IPS DF 6.9 (cell line): ENCODE measurements around the gene BNIP5.

Experiments used
- DNase-seq: peaks from one replicate; pipeline ENCODE4 v3.0.0-alpha.2; 2013; ENCODE audit warnings: low read depth, low spot score
- H3K27ac ChIP-seq: one replicate; pipeline ENCODE4 v1.5.1; 2013; ENCODE audit warnings: low read length, control low read depth
- H3K27me3 ChIP-seq: 2 replicates; pipeline ENCODE4 v1.6.1; 2013; ENCODE audit warnings: mild to moderate bottlenecking, low read length; ENCODE audit not compliant: control insufficient read depth, insufficient read depth
- H3K36me3 ChIP-seq: 2 replicates; pipeline ENCODE4 v1.6.1; 2013; ENCODE audit warnings: low read length; ENCODE audit not compliant: control insufficient read depth, insufficient read depth
- H3K4me1 ChIP-seq: 2 replicates; pipeline ENCODE4 v1.6.1; 2013; ENCODE audit warnings: low read length; ENCODE audit not compliant: control insufficient read depth, insufficient read depth
- H3K4me3 ChIP-seq: 2 replicates; pipeline ENCODE4 v1.5.1; 2013; ENCODE audit warnings: mild to moderate bottlenecking, low read length
- H3K9me3 ChIP-seq: 2 replicates; pipeline ENCODE4 v1.6.1; 2013; ENCODE audit warnings: low read length, inconsistent platforms; ENCODE audit not compliant: control insufficient read depth, insufficient read depth
- WGBS: extraction: QIAGEN DNeasy Blood & Tissue Kit; methylation state at CpG from one replicate; pipeline ENCODE4 v1.1.7; 2013; ENCODE audit warnings: mixed read lengths, missing lambda C conversion rate; ENCODE audit not compliant: insufficient read length, insufficient coverage; 5-methylcytosine and 5-hydroxymethylcytosine counted together

The BNIP5 gene

GRCh38 chr6:36376183-36376582 lies 39.5 kb upstream of the BNIP5 start:
- WGBS, result no CpG with 5 or more reads among the region's 8 CpGs
- H3K27me3 ChIP-seq, result no peaks in the 10 kb centered on the region

GRCh38 chr6:36375644-36376155 lies 39.0 kb upstream of the BNIP5 start:
- Histone ChIP-seq H3K27me3 (no peaks in the 10 kb centered on the region), H3K4me3 (no peak overlapping the region), H3K27ac (no peak overlapping the region), H3K9me3 (no peaks in the 10 kb centered on the region), H3K36me3 (no peaks in the 10 kb centered on the region), H3K4me1 (no peaks in the 10 kb centered on the region)
- no CpG with 5 or more reads among the region's 20 CpGs for WGBS
- no peak for DNase-seq

More at GRCh38 chr6:36376183-36376582, 39.5 kb upstream of the BNIP5 start:
- Histone ChIP-seq H3K4me3 (no peak overlapping the region), H3K4me1 (no peaks in the 10 kb centered on the region), H3K36me3 (no peaks in the 10 kb centered on the region), H3K9me3 (no peaks in the 10 kb centered on the region), H3K27ac (no peak overlapping the region)
- DNase-seq, result no peak

- H3K4me1 ChIP-seq, result no peaks in the 10 kb centered on the region
- WGBS, result no CpG with 5 or more reads among the region's 8 CpGs
- no peaks in the 10 kb centered on the region for H3K27me3 ChIP-seq
- no peaks in the 10 kb centered on the region for H3K36me3 ChIP-seq
- H3K4me3 ChIP-seq, result no peak overlapping the region
- no peak overlapping the region for H3K27ac ChIP-seq
- DNase-seq, result no peak
- H3K9me3 ChIP-seq, result no peaks in the 10 kb centered on the region
Observed at GRCh38 chr6:36374972-36375371, 38.3 kb upstream of the BNIP5 start.

GRCh38 chr6:36374194-36374593 lies 37.5 kb upstream of the BNIP5 start:
- Histone ChIP-seq H3K4me1 (no peaks in the 10 kb centered on the region), H3K4me3 (no peak overlapping the region), H3K27me3 (no peaks in the 10 kb centered on the region), H3K27ac (no peak overlapping the region), H3K36me3 (no peaks in the 10 kb centered on the region), H3K9me3 (no peaks in the 10 kb centered on the region)
- no peak for DNase-seq
- WGBS, result no CpG with 5 or more reads among the region's 4 CpGs

GRCh38 chr6:36373368-36374019 lies 36.8 kb upstream of the BNIP5 start:
- WGBS, result no CpG with 5 or more reads among the region's 15 CpGs

GRCh38 chr6:36372088-36372487 lies 35.4 kb upstream of the BNIP5 start:
- H3K4me1 ChIP-seq, result no peaks in the 10 kb centered on the region
- no peaks in the 10 kb centered on the region for H3K9me3 ChIP-seq
- H3K27ac ChIP-seq, result no peak overlapping the region
- no peaks in the 10 kb centered on the region for H3K36me3 ChIP-seq
- no peak for DNase-seq
- WGBS, result no CpG with 5 or more reads among the region's 6 CpGs
- H3K27me3 ChIP-seq, result no peaks in the 10 kb centered on the region
- no peak overlapping the region for H3K4me3 ChIP-seq

More at GRCh38 chr6:36373368-36374019, 36.8 kb upstream of the BNIP5 start:
- Histone ChIP-seq H3K4me3 (no peak overlapping the region), H3K9me3 (no peaks in the 10 kb centered on the region), H3K36me3 (no peaks in the 10 kb centered on the region), H3K27me3 (no peaks in the 10 kb centered on the region), H3K27ac (no peak overlapping the region), H3K4me1 (no peaks in the 10 kb centered on the region)
- no peak for DNase-seq

- DNase-seq, result no peak
- Histone ChIP-seq H3K4me3 (no peak overlapping the region), H3K36me3 (no peaks in the 10 kb centered on the region), H3K27ac (no peak overlapping the region), H3K9me3 (no peaks in the 10 kb centered on the region), H3K4me1 (no peaks in the 10 kb centered on the region), H3K27me3 (no peaks in the 10 kb centered on the region)
- no CpG with 5 or more reads among the region's 9 CpGs for WGBS
Observed at GRCh38 chr6:36371211-36371610, 34.5 kb upstream of the BNIP5 start.

- WGBS, result no CpG with 5 or more reads among the region's 2 CpGs
- DNase-seq, result no peak
- no peak overlapping the region for H3K4me3 ChIP-seq
- H3K27me3 ChIP-seq, result no peaks in the 10 kb centered on the region
- no peaks in the 10 kb centered on the region for H3K36me3 ChIP-seq
- no peaks in the 10 kb centered on the region for H3K9me3 ChIP-seq
- no peak overlapping the region for H3K27ac ChIP-seq
- H3K4me1 ChIP-seq, result no peaks in the 10 kb centered on the region
Observed at GRCh38 chr6:36370638-36371037, 34.0 kb upstream of the BNIP5 start.

- no peak overlapping the region for H3K27ac ChIP-seq
- no peaks in the 10 kb centered on the region for H3K36me3 ChIP-seq
- no peak for DNase-seq
- H3K4me3 ChIP-seq, result no peak overlapping the region
- no peaks in the 10 kb centered on the region for H3K4me1 ChIP-seq
- no peaks in the 10 kb centered on the region for H3K9me3 ChIP-seq
- H3K27me3 ChIP-seq, result no peaks in the 10 kb centered on the region
- WGBS, result no CpG with 5 or more reads among the region's 14 CpGs
Observed at GRCh38 chr6:36368921-36369865, 32.5 kb upstream of the BNIP5 start.

- H3K4me3 ChIP-seq, result no peak overlapping the region
- H3K27me3 ChIP-seq, result no peaks in the 10 kb centered on the region
- no peaks in the 10 kb centered on the region for H3K9me3 ChIP-seq
- no peak for DNase-seq
- no CpG with 5 or more reads among the region's 1 CpG for WGBS
- H3K4me1 ChIP-seq, result no peaks in the 10 kb centered on the region
- no peak overlapping the region for H3K27ac ChIP-seq
- no peaks in the 10 kb centered on the region for H3K36me3 ChIP-seq
Observed at GRCh38 chr6:36368421-36368820, 31.7 kb upstream of the BNIP5 start.
